ENCODE data around the gene ST6GALNAC2.
A peak's percentile ranks its signal among the peaks of the same experiment; 100 is the strongest.
"Not testable (repeated sequence)": the region's sequence is repeated elsewhere in the genome, so short reads cannot be mapped to it uniquely, and the experiment has no call there.

Gene ST6GALNAC2

GRCh38 chr17:76585649-76586593, at the start of gene ST6GALNAC2:
Gene ST6GALNAC2, minus strand, starts transcription at chr17:76585860. Its CDS starts 52 bp downstream, at chr17:76585808.
- DNase-seq (ENCODE audit: low read depth in 2 of 2) = peak in 1 of 2 donors; percentile 7

GRCh38 chr17:76635039-76635438, 49.4 kb upstream of the ST6GALNAC2 start:
- no peak for DNase-seq (ENCODE audit: low read depth in 2 of 2)

DNA sequence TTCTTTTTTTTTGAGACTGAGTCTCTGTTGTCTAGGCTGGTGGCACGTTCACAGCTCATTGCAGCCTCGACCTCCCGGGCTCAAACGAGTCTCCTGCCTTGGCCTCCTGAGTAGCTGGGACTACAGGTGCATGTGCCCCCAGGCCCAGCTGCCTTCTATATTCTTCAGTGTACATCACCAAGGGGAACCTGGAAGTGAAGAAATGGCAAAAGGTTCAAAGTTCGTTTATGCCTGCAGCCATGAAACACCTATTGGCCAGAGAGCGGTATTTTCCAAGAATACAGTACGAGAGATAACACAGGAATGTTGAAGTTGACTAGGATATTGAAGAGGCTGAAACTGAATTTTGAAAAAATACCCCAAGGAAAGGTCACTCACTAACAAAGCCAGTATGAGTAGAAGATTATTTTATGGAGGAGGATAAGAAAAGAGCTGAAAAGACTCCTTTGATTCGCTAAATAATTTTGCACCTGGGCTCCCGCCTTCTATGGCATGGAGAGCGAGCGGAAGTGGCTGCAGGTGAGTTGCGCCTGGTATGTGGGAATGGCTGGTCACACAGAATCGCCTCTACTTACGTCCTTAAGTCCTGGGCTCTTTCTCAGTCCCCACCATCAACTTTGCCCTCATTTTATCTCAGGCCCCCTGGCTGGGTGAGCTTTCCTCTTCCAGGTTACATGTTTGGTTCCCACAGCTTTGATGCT, 48.1 kb upstream of the ST6GALNAC2 start:
- DNase-seq (ENCODE audit: low read depth in 2 of 2) = no peak

GRCh38 chr17:76631821-76632565, 46.3 kb upstream of the ST6GALNAC2 start:
- DNase-seq (ENCODE audit: low read depth in 2 of 2) = no peak

DNA sequence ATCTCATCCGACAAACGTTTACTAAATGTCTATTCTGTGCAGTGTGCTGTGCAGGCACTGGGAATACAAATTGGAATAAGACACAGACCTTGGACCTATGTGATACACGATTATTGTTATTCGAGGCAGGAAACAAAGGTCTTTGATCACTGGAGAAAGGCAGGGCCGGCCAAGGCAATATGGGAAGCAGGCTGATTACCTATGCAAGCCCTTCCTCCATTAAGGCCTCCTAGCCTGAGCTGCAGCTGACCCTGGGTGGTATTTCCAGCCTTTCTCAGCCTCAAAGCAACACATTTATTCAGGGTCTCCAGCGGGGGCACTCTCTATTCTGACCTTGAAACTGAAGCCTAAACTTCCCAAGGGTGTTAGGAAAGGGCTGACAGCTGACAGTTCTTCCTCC, 44.5 kb upstream of the ST6GALNAC2 start:
- no peak for DNase-seq (ENCODE audit: low read depth in 2 of 2)

- no peak for DNase-seq (ENCODE audit: low read depth in 2 of 2)
Measured at GRCh38 chr17:76627510-76627909, 41.9 kb upstream of the ST6GALNAC2 start.

DNA sequence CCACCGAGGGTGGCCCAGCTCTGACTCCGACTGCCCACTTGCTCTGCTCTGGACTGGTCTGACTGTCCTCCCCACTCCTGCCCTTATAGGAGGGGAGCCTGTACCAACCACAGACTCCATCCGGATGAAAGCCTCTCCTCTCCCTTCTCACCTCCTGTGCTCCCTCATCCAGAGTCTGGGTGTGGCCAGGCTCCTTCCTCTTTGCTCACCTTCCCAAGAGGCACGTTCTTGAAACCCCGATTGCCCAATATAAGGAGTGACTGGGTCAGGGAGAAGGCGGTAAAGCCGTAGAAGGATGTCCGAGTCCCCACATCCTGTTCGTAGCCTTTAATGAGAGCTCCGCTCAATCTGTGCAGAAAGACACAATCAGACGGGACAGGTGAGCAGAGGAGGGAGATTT, 40.8 kb upstream of the ST6GALNAC2 start:
- DNase-seq (ENCODE audit: low read depth in 2 of 2) = no peak

DNA sequence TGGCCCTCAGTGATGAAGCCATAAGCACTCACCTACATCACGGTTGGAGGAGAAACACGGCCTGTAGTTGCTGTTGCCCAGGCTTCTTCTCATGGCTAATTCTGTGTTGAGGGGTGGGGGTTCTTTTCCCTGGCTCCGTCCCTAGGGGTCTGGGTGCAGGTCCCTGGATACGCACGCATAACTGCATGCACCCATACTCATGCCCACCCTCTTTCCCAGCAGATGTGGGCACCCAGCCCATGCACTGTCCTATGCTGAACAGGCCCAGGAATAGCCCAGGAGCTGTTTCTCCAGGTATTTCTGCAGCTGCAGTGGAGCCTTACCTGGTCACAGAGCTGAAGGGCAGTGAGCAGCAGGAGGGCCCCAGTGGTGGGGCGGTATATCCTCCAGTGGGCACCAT, 39.8 kb upstream of the ST6GALNAC2 start:
- DNase-seq (ENCODE audit: low read depth in 2 of 2) = no peak

DNA sequence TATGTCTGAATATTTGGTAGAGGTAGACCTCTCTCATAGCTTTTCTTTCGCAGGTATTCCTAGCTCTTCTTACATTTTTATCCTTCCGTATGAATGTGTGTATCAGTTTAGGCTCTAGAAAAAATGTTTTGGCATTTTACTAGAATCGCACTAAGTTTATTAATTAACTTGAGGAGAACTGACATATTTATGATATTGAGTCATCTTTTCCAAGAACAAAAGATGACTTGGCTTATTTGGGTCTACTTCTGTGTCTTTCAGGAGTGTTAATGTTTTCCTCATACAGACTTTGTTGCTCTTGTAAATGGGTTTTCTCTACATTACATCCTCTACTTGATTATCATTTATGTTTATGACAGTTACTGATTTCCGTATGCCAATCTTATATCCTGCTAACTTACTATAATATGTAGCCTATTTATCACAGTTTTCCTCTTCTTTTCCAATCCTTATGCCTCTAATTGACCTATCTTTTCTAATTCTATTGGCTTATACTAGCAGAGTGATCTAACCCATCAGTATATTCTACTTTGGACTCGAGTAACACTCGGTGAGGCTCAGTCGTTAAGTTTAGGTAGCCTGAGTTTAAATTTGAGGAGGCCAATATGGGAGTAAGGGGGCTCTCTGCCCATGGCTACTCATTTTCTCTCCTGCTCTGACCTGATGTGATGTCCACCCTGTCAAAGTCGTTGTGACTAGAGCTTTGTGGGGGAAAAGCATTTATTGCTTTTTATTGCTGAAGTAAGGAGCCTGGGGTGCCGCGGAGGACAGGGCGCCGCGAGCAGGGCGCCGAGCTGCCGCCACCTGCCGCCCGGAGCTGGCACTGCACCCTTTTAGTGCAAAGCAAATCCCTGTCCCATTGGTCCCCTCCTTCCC, 37.8 kb upstream of the ST6GALNAC2 start:
- peak; percentile 46 to 48 for DNase-seq (ENCODE audit: low read depth in 2 of 2)

DNA sequence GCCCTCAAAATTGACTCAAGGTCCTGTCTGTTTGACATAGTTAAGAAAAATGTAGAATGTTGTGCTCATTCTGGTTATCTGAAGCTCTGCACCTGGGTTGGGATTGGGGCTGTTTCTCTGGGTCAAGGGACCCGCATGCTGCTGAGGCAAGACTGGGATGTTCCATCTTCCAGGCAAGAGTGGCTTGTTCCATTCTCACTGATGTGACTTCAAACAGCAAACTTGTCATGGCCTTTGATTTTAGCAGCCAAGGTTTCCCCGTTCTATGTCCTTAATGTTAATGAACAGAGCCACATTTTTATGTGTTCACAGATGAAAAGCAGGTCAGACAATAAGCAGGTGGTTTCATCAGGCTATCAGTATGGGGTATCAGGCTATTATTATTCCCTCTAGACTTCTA, 32.2 kb upstream of the ST6GALNAC2 start:
- DNase-seq (ENCODE audit: low read depth in 2 of 2) = no peak

DNA sequence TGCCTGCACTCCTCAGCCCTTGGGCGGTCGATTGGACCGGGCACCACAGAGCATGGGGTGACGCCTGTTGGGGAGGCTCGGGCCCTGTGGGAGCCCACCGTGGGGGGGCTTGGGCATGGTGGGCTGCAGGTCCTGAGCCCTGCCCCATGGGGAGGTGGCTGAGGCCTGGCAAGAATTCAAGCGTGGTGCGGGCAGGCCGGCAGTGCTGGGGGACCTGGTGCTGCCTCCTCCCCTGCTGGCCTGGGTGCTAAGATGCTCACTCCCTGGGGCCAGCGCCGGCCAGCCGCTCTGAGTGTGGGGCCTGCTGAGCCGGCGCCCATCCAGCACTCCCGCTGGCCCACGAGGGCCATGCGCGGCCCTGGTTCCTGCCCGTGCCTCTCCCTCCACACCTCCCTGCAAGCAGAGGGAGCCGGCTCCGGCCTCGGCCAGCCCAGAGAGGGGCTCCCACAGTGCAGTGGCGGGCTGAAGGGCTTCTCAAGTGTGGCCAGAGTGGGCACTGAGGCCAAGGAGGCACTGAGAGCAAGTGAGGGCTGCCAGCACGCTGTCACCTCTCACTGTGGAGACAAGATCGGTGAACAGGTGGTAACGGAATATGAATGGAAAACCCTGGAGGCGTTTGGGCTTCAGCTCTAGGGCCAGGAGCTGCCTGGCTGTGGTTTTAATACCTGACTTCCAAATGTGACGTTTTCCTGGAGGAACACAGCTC, 29.4 kb upstream of the ST6GALNAC2 start:
- DNase-seq (ENCODE audit: low read depth in 2 of 2) = no peak

- not testable (repeated sequence) for DNase-seq (ENCODE audit: low read depth in 2 of 2)
Measured at GRCh38 chr17:76614064-76614759, 28.6 kb upstream of the ST6GALNAC2 start.

DNA sequence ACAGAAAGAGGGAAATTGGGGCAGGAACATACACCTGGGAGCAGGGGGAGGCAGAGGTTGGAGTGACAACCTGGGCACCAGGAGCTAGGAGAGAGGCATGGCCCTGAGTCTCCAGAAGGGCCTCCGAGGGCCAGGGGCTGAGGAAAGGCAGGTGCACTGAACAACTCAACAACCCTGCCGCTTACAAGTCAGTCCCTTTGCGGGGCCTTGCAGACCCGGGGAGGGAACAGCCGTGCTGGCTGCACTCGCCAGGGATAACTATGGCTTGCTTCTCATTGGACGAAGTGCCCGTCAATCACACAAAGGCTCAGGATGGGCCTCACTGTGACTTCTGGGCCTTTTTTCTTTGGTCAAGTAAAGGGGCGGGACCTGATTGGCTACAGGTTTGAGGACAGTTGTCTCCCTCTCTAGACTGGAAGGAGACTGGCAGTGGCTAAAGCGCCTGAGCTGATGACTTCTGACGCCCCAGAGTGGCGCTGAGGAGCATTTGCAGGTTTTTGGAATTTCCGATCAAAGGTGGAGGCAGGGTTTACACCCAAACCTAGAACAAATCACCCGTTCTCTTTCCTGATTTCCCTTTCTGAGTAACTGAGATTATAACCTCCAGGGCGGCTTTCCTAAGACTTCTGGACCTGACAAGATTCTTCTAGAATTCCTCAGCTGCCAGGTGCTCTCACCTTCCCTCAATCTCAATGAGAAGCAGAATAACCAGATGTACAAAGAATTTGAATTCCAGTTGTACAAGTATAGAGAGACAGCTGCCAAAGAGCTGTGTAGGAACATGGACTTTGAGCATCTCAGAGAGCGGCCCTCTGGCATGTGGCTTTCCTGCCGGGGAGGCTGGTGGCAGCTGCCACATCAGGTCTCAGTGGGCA, 27.6 kb upstream of the ST6GALNAC2 start:
- DNase-seq (ENCODE audit: low read depth in 2 of 2) = no peak

DNA sequence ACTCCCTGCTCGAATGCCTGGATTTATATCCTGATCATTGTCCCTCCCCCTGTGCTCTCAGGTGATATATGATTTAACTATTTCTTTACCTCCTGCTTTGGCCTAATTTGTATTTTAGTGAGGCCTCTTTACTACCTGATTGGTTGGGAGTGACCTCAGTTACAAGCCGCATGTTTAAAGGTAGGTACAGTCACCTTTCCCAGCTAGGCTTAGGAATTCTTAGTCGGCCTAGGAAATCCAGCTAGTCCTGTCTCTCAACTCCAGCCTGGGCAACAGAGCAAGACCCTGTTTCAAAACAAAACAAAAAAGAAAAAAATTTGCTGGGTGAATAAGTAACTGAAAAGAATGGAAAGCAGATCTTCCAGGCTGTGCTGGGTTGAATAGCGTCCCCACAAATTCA, 26.8 kb upstream of the ST6GALNAC2 start:
- DNase-seq (ENCODE audit: low read depth in 2 of 2) = no peak

GRCh38 chr17:76611758-76612157, 26.1 kb upstream of the ST6GALNAC2 start:
- no peak for DNase-seq (ENCODE audit: low read depth in 2 of 2)

DNA sequence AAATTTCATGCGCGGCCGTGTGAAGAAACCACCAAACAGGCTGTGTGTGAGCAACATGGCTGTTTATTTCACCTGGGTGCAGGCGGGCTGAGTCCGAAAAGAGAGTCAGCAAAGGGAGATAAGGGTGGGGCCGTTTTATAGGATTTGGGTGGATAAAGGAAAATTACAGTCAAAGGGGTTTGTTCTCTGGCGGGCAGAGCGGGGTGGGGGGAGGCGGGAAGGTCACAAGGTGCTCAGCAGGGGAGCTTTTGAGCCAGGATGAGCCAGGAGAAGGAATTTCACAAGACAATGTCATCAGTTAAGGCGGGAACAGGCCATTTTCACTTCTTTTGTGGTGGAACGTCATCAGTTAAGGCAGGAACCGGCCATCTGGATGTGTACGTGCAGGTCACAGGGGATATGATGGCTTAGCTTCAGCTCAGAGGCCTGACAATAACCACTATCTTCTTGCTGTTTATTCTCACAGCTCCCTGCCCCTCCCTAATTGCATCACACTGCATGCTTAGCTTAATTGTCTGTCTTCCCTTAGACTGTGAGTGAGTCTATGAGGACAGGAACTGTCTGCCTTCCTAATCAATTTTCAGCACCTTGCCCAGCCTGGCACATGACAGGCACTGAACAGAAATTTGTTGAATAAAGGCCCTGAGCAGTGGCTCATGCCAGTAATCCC, 25.6 kb upstream of the ST6GALNAC2 start:
- DNase-seq (ENCODE audit: low read depth in 2 of 2) = not testable (repeated sequence)

GRCh38 chr17:76606685-76607084, 21.0 kb upstream of the ST6GALNAC2 start:
- not testable (repeated sequence) for DNase-seq (ENCODE audit: low read depth in 2 of 2)

GRCh38 chr17:76601065-76601464, 15.4 kb upstream of the ST6GALNAC2 start:
- DNase-seq (ENCODE audit: low read depth in 2 of 2) = no peak

All from stimulated activated CD8-positive, alpha-beta memory T cell treated with anti-CD3 and anti-CD28 coated beads, Interleukin-15, amount 100 ng/mL, for 4 hours (primary cell).